ENCODE results near the gene MAOB.
"Not testable (repeated sequence)": the region's sequence is repeated elsewhere in the genome, so short reads cannot be mapped to it uniquely, and the experiment has no call there.

Gene MAOB

DNA sequence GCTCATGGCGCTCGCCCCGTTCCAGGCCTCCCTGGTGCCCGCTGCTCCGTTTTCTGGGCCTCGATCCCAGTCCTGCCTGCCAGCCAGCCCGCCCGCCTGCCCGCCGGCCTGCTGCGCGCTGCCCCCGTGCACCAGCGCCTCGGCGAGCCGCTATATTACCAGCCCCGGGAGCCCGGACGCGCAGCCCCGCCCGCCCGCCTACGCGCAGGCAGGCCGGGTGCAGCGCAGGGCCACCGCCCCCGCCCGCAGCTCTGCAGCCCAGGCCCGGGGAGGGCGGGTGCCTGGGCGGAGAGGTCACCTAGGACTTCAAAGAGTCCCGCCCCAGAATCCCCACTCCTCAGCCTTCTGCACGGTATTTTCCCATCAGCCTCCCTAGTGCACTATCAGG, at the start of gene MAOB:
TSS of gene MAOB (minus strand) at position 157 of the 388 bp plus-strand sequence. CDS start at position 6, 151 bp downstream.
- no peak for DNase-seq (ENCODE audit: low read depth, low spot score)
- TF ChIP-seq POLR2AphosphoS5 (IDR thresholded peaks at IDR 0.05; ENCODE audit: borderline replicate concordance, low read depth, low read length) (no peak), EZH2 (IDR thresholded peaks at IDR 0.05) (no peak), FOXP2 (optimal IDR thresholded peaks at IDR 0.05; ENCODE audit: control extremely low read depth, extremely low read length, insufficient read depth) (no peak)
- Histone ChIP-seq H3K9ac (ENCODE audit: insufficient read length) (no peak within 1 kb of the TSS), H3K27ac (no peak within 1 kb of the TSS), H3K4me3 (no peak within 1 kb of the TSS), H3K36me3 (ENCODE audit: insufficient read depth, low read length) (no peaks in the 10 kb centered on the region), H3K9me3 (ENCODE audit: low read depth, low read length) (no peaks in the 10 kb centered on the region)

DNA sequence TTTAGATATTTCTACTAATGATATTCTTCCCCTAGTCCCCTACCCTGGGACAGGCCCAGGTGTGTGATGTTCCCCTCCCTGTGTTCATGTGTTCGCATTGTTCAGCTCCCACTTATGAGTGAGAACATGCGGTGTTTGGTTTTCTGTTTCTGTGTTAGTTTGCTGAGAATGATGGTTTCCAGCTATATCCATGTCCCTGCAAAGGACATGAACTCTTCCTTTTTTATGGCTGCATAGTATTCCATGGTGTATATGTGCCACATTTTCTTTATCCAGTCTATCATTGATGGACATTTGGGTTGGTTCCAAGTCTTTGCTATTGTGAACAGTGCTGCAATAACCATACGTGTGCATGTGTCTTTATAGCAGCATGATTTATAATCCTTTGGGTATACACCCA, 39.8 kb upstream of the MAOB start:
- not testable (repeated sequence) for DNase-seq (ENCODE audit: low read depth, low spot score); H3K27ac ChIP-seq; H3K9me3 ChIP-seq (ENCODE audit: low read depth, low read length); H3K9ac ChIP-seq (ENCODE audit: insufficient read length); H3K4me3 ChIP-seq; H3K36me3 ChIP-seq (ENCODE audit: insufficient read depth, low read length)

GRCh38 chrX:43910772-43911171, 28.5 kb upstream of the MAOB start:
- not testable (repeated sequence) for H3K9ac ChIP-seq (ENCODE audit: insufficient read length); DNase-seq (ENCODE audit: low read depth, low spot score); H3K4me3 ChIP-seq; H3K36me3 ChIP-seq (ENCODE audit: insufficient read depth, low read length); H3K9me3 ChIP-seq (ENCODE audit: low read depth, low read length); H3K27ac ChIP-seq

- Histone ChIP-seq H3K36me3 (ENCODE audit: insufficient read depth, low read length) (no peaks in the 10 kb centered on the region), H3K4me3 (no peak overlapping the region), H3K27ac (no peak overlapping the region), H3K9ac (ENCODE audit: insufficient read length) (no peak overlapping the region), H3K9me3 (ENCODE audit: low read depth, low read length) (no peaks in the 10 kb centered on the region)
- TF ChIP-seq FOXP2 (optimal IDR thresholded peaks at IDR 0.05; ENCODE audit: control extremely low read depth, extremely low read length, insufficient read depth) = no peak
- TF ChIP-seq EZH2 (IDR thresholded peaks at IDR 0.05) = no peak
- TF ChIP-seq POLR2AphosphoS5 (IDR thresholded peaks at IDR 0.05; ENCODE audit: borderline replicate concordance, low read depth, low read length) = no peak
- no peak for DNase-seq (ENCODE audit: low read depth, low spot score)
These were observed 27.8 kb upstream of the MAOB start for GRCh38 chrX:43910012-43910411.

DNA sequence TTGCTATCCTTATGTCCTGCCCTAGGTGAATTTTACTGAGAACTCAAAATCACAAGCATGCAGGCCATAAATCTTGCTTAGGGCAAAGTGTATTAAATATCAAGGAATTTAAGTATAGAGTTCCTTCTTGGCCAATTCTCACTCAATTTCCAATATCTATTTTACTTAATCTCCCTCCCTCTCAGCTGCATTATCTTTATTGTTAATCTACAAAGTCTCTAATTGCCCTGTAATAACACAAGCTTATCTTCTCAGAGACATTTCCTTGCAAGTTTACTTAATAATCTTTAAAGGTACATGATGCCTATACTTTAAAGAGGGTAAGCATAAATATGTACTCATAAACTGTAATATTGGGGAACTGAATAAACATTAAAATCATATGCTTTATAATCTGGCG, 26.9 kb upstream of the MAOB start:
- no peak overlapping the region for H3K4me3 ChIP-seq
- H3K27ac ChIP-seq = no peak overlapping the region
- no peaks in the 10 kb centered on the region for H3K9me3 ChIP-seq (ENCODE audit: low read depth, low read length)
- no peak for DNase-seq (ENCODE audit: low read depth, low spot score)
- H3K36me3 ChIP-seq (ENCODE audit: insufficient read depth, low read length) = no peaks in the 10 kb centered on the region
- TF ChIP-seq POLR2AphosphoS5 (IDR thresholded peaks at IDR 0.05; ENCODE audit: borderline replicate concordance, low read depth, low read length) = no peak
- no peak for TF ChIP-seq EZH2 (IDR thresholded peaks at IDR 0.05)
- no peak for TF ChIP-seq FOXP2 (optimal IDR thresholded peaks at IDR 0.05; ENCODE audit: control extremely low read depth, extremely low read length, insufficient read depth)
- H3K9ac ChIP-seq (ENCODE audit: insufficient read length) = no peak overlapping the region

DNA sequence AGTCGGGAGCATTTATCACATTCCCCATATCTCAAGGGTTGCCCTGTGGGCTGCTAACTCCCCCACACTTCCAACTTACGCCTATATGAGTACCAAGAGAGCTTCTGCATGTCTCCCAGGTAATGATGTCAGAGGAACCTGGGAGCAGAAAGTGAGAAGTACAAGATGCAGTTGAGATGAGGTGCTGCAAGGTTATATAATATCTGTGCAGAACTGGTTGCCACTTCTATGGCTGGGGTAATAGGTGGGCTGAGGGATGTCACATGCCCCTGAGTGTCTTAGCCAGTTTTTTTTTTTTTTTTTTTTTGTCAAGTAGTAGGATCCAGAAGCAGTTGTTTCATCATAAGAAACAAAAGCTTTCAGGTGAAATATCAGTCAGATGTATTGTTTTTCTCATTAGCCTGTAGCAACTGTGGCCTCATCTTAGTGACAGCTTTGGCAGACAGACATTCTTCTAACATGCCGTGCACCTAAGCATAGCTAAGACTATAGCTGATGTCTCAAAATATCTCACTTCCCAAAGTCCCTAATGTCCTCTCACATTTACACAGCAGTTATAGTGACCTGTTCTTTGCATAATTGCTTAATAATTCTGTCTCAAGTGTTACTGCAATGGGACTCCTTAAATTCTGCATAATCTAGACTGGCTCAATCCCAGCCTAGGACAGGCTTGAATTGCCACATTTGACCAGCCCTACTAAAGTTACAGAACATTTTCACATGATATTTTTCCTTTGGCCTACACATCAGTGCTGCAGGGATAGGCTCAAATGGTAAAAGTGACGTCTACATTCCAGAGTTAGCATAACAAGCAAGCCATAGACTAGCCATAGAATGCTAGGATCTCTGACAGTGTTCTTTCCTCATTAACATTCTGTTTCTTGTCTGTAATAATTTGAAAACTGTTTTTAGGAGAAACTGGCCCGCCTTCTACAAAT, 17.9 kb upstream of the MAOB start:
- no peak overlapping the region for H3K4me3 ChIP-seq
- DNase-seq (ENCODE audit: low read depth, low spot score) = no peak

GRCh38 chrX:43898406-43899035, 16.3 kb upstream of the MAOB start:
- TF ChIP-seq FOXP2 (optimal IDR thresholded peaks at IDR 0.05; ENCODE audit: control extremely low read depth, extremely low read length, insufficient read depth) = no peak
- no peak for TF ChIP-seq EZH2 (IDR thresholded peaks at IDR 0.05)
- no peak for TF ChIP-seq POLR2AphosphoS5 (IDR thresholded peaks at IDR 0.05; ENCODE audit: borderline replicate concordance, low read depth, low read length)
- H3K4me3 ChIP-seq = no peak overlapping the region
- DNase-seq (ENCODE audit: low read depth, low spot score) = no peak
- no peak overlapping the region for H3K9ac ChIP-seq (ENCODE audit: insufficient read length)
- H3K27ac ChIP-seq = no peak overlapping the region
- no peaks in the 10 kb centered on the region for H3K36me3 ChIP-seq (ENCODE audit: insufficient read depth, low read length)
- H3K9me3 ChIP-seq (ENCODE audit: low read depth, low read length) = no peaks in the 10 kb centered on the region

More for the DNA sequence above, 17.9 kb upstream of the MAOB start:
- Histone ChIP-seq H3K9ac (ENCODE audit: insufficient read length) (no peak overlapping the region), H3K27ac (no peak overlapping the region), H3K9me3 (ENCODE audit: low read depth, low read length) (no peaks in the 10 kb centered on the region), H3K36me3 (ENCODE audit: insufficient read depth, low read length) (no peaks in the 10 kb centered on the region)
- TF ChIP-seq POLR2AphosphoS5 (IDR thresholded peaks at IDR 0.05; ENCODE audit: borderline replicate concordance, low read depth, low read length) = no peak
- no peak for TF ChIP-seq FOXP2 (optimal IDR thresholded peaks at IDR 0.05; ENCODE audit: control extremely low read depth, extremely low read length, insufficient read depth)
- TF ChIP-seq EZH2 (IDR thresholded peaks at IDR 0.05) = no peak

DNA sequence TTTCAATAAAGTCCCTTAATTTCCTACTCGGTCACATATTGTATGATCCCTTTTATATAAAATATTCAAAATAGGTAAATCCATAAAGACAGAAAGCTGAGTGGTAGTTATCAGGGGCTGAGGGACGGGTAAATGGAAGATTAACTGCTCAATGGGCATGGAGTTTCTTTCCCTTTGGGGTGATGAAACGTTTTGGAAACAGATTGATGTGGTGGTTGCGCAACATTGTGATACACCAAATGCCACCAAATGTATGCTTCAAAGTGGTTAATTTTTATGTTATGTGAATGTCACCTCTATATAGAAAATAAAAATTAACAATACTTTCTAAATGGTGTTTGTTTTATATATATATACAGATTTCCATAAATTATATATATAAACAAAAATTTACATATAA, 15.0 kb upstream of the MAOB start:
- H3K27ac ChIP-seq = no peak overlapping the region
- no peaks in the 10 kb centered on the region for H3K36me3 ChIP-seq (ENCODE audit: insufficient read depth, low read length)
- DNase-seq (ENCODE audit: low read depth, low spot score) = no peak
- H3K4me3 ChIP-seq = no peak overlapping the region
- TF ChIP-seq EZH2 (IDR thresholded peaks at IDR 0.05) = no peak
- TF ChIP-seq FOXP2 (optimal IDR thresholded peaks at IDR 0.05; ENCODE audit: control extremely low read depth, extremely low read length, insufficient read depth) = no peak
- no peak for TF ChIP-seq POLR2AphosphoS5 (IDR thresholded peaks at IDR 0.05; ENCODE audit: borderline replicate concordance, low read depth, low read length)
- H3K9ac ChIP-seq (ENCODE audit: insufficient read length) = no peak overlapping the region
- H3K9me3 ChIP-seq (ENCODE audit: low read depth, low read length) = no peaks in the 10 kb centered on the region
